CD4-positive, alpha-beta T cell treated with Interleukin-21 for 1 hour (primary cell): ENCODE measurements around the gene APC2.
"Not testable (repeated sequence)": the region's sequence is repeated elsewhere in the genome, so short reads cannot be mapped to it uniquely, and the experiment has no call there.

ENCODE experiments used
- DNase-seq: peaks from one replicate; pipeline ENCODE4 v3.0.0-alpha.2; 2020

Gene APC2

DNA sequence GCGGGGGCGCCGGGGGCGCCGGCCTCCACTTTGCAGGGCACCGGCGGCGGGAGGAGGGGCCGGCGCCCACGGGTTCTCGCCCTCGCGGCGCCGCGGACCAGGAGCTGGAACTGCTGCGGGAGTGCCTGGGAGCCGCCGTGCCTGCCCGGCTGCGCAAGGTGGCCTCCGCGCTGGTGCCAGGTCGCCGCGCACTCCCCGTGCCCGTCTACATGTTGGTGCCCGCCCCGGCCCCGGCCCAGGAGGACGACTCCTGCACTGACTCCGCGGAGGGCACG, 17.2 kb downstream of the APC2 start:
- no peak for DNase-seq

DNA sequence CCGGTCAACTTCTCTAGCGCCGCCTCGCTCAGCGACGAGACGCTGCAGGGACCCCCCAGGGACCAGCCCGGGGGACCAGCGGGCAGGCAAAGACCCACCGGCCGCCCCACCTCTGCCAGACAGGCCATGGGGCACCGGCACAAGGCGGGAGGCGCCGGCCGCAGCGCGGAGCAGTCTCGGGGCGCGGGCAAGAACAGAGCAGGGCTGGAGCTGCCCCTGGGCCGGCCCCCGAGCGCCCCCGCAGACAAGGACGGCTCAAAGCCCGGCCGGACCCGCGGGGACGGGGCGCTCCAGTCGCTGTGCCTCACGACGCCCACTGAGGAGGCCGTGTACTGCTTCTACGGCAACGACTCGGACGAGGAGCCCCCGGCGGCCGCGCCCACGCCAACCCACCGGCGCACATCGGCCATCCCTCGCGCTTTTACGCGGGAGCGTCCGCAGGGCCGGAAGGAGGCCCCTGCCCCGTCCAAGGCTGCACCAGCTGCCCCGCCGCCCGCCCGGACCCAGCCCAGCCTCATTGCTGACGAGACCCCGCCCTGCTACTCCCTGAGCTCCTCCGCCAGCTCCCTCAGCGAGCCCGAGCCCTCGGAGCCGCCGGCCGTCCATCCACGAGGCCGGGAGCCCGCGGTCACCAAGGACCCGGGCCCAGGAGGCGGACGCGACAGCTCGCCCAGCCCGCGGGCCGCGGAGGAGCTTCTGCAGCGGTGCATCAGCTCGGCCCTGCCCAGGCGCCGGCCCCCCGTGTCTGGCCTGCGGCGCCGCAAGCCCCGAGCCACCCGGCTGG, 17.8 kb downstream of the APC2 start:
- DNase-seq, result no peak

DNA sequence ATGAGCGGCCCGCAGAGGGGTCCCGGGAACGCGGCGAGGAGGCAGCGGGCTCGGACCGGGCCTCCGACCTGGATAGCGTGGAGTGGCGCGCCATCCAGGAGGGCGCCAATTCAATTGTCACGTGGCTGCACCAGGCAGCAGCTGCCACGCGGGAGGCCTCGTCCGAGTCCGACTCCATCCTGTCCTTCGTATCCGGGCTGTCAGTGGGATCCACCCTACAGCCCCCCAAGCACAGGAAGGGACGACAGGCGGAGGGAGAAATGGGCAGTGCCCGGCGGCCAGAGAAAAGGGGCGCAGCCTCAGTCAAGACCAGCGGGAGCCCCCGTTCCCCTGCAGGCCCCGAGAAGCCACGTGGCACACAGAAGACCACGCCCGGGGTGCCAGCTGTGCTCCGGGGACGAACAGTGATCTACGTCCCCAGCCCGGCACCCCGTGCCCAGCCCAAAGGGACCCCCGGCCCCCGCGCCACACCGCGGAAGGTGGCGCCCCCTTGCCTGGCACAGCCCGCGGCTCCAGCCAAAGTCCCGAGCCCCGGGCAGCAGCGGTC, 18.4 kb downstream of the APC2 start:
- no peak for DNase-seq

DNA sequence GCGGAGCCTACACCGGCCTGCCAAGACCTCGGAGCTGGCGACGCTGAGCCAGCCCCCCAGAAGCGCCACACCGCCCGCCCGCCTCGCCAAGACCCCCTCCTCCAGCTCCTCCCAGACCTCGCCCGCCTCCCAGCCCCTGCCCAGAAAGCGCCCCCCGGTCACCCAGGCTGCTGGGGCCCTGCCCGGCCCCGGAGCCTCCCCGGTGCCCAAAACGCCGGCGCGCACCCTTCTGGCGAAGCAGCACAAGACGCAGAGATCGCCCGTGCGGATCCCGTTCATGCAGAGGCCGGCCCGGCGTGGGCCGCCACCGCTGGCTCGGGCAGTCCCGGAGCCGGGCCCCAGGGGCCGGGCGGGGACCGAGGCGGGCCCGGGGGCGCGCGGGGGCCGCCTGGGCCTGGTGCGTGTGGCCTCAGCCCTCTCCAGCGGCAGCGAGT, 18.9 kb downstream of the APC2 start:
- DNase-seq, result peak; percentile 24

DNA sequence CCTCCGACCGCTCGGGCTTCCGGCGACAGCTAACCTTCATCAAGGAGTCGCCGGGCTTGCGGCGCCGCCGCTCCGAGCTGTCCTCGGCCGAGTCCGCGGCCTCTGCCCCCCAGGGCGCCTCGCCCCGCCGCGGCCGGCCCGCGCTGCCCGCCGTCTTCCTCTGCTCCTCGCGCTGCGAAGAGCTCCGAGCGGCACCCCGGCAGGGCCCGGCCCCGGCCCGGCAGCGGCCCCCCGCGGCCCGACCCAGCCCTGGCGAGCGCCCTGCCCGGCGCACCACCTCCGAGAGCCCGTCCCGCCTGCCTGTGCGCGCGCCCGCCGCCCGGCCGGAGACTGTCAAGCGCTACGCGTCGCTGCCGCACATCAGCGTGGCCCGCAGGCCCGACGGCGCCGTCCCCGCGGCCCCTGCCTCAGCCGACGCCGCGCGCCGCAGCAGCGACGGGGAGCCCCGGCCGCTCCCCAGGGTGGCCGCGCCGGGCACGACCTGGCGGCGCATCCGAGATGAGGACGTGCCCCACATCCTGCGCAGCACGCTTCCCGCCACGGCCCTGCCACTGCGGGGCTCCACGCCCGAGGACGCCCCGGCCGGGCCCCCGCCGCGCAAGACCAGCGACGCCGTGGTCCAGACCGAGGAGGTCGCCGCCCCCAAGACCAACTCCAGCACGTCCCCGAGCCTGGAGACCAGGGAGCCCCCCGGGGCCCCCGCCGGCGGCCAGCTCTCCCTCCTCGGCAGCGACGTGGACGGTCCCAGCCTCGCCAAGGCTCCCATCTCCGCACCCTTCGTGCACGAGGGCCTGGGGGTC, 19.5 kb downstream of the APC2 start:
- peak; percentile 30 for DNase-seq

DNA sequence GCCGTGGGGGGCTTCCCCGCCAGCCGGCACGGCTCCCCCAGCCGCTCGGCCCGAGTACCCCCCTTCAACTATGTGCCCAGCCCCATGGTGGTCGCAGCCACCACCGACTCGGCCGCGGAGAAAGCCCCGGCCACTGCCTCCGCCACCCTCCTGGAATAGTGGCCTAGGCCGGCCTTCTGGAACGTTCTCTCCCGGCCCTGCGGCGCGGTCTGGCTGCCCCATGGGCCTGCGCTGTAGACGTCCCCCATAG, 20.1 kb downstream of the APC2 start:
- no peak for DNase-seq

DNA sequence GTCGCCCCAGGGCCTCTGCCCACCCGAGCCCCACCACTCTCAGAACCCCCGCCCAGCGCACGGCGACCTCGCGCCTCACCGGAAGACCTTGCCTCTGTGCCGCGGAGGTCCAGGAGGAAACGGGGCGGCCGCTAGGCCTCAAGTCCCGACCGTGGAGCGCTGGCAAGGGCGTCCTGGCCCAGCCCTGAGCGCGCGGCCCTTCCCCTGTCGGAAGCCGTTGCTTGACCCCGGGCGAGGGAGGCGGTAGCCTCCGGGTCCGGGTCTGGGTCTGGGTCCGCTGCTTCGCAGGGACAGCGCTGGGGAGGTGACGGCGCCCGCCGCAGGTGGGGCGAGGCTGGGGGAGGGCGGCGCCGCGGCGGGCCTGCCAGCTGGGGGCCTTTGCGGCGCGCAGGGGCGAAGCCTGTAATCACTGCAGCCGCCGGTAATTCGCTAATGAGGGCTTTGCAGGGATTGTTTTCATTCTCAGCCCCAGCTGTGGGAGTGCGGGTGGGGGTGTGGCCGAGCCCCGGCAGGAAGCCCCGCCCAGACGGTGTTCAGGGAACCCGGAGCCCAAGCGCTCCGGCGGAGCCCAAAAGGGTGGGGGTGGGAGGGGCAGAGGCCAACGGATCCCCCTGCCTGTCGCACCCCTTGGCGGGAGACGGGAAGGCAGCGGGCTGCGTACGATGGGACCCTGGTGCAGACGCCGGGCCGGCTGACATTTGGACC, 20.5 kb downstream of the APC2 start:
- peak; percentile 78 for DNase-seq

DNA sequence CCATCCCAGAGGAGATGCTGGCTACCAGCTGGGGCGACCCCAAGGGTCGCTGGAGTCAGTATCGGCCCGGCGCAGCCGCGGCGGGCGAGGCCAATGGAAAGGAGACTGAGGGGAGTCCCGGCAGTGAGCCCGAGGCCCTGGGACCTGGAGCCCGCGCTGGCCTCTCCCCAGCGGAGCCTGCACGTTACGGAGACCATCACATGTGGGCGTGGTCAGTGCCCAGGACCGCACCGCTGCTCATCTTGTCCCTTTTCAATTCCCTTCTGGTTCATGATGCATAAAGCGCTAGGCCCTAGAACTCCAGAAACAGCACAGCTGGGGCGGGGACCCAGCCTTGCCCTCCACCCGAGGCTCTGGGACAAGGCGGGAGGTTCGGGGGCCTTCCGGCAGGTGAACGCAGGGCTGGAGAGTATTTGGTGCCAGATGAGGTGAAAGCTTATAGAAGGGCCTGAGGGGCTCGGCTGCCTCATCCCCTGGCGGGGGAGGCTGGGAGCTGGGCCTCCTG, 21.1 kb downstream of the APC2 start:
- DNase-seq, result peak; percentile 17

DNA sequence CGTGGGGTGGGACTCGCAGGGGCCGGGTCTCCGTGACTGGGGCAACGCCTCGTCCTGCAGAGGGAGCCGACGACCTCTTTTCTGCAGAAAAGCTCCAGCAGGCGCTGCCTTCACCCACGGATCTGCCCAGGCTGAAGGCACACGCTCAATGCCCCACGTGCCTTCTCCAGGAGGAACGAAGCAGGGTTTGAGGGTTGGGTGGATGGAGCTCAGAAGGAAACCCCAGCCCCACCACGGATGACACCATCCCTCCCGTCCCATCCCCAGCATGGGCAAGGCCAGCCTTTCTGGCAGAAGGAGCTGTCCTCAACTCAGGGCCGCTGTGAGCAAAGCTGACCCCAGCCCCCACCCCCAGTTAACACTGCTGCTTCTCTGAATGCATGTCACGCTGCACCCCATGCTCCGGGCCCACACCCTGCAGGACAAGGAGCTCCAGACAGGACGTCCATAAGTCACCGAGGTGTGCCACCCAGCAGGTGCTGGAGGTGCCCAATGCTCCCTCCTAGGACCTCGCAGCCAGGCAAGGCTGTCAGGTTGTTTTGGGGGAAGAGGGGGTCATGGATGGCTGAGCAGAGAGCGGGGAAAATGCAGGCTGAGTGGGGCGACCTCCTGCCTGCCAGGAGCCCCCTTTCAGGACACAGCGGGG, 21.7 kb downstream of the APC2 start:
- peak; percentile 22 for DNase-seq

DNA sequence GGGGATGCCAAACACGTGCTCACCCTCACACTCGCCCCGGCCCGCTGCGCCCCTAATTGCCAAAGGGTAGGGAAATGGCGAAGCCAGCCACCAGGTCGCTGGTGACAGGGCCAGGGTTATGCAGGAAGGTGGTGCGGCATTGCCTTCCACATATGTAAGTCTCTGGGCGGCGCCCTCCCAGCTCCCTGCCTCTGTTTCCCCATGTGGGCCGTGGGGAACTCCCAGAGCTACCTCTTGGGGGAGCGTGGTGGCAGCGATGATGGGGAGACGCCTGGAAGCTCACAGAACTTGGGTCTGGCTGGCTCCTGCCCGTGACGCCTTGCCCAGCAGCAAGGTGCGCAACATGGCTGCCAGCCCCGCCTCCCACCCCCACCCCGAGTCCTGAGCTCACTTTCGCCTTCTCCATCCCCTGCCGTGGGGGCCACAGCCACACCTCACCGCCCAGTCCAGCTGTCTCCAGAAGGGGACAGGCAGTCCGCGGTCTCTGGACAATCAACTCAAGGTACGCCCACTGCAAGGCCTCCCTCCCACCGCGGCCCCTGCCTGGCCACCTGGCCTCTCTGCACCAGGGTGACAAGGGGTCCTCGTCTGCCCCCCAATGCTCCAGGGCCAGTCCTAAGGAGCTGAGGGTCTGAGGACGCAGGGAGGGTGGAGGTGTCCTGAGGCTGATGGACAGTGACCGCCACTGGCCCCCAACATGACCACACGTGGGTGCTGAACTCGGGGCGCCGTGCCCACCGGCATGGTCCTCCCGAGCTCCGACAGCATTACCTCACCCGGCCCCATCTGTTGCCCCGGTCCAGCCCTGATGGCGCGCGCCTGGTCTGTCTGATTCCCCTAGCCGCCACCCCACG, 22.5 kb downstream of the APC2 start:
- DNase-seq, result no peak

DNA sequence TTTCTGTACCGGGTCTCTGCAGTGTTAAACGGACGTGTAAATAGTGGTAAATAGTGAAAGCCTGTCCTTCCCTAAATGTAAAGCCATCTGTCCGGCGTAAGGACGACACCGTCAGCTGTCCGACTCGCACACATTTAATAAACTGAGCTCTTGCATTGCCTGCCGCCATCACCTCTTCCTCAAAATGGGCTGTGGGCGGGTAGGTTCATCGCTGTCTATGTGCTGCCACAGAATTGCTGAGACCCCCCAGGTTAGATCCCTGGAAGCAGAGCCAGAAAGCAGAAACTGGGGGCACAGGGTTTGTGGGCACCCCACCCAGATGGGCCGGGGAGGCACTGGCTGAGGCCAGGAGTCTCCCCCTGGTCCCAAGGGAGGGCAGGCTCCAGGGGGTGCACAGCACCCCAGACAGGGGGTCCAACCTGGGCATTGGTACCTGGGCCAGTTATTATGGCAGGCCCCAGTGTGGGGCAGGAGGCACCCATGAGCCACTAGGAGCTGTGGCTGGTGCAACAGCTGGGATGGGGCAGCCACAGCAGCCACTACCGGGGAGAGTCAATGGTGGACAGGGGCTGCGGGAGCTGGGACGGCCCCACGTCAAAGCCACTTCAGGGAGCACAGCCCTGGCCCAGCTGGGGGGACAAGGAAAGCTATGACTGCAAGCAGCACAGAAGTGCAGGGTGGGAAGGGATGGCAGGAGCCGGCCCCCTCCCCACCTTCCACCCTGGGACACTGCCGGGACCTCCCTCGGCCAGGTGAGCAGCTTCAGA, 23.3 kb downstream of the APC2 start:
- DNase-seq, result no peak

DNA sequence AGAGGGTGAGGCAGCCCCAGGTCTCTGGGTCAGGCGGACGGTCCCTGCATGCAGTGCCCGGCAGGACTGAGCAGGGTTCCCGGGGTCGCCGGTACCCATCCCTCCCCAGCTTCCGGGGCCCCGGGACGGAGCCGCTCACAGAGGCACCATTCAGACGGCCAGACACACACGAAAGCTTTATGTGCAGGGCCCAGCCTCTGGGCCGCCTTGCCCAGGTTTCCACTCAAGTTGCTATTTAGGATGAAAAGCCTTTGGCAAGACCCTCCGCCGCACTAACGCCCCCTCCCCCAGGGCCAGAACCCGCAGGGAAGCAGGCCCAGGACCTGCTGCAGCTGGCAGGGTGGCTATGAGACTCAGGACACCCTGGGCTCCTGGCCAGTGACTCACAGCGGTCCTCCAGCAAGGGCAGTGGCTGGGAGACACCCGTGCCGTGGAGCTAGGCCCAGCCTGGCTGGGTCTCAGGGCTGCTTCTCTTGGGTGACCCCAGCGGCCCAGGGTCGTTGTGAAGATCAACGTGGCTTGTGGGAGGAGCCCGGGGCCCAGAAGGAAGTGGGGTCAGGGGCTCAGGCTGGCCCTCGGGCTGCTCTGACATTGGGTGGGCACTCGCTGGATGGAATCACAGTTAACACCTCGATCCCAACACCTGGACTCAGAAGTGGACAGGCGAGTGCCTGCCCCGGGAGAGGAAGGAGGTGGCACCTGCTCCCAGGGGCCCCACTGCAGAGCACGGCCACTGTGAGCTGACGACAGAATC, 24.3 kb downstream of the APC2 start:
- DNase-seq, result no peak

DNA sequence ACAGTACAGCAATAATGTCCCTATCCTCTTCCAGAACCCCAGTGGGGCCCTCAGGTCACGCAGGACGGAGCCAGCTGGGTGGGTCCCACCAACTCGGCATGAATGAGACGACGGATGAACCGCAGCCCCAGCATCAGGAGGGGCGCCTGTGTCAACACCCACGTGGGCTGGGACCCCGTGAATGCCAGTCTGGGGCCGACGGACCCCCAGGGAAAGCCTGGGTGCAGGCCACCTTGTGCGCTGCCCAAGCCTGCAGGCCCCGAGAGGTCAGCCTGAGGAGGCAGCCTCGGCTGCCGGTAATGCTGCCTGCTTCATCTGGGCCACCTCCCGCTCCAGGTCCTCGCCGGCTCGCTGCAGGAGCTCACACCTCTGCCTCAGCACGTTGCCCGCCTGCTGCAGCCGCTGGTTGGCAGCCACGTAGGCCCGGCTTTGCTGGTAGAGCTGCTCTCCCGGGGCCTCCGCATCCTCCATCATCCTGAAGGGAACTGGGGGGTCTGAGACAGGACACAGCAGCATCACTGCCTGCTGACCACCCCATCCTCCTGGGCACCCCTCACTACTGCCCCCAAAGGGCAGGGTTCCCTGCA, 24.9 kb downstream of the APC2 start:
- DNase-seq, result no peak

DNA sequence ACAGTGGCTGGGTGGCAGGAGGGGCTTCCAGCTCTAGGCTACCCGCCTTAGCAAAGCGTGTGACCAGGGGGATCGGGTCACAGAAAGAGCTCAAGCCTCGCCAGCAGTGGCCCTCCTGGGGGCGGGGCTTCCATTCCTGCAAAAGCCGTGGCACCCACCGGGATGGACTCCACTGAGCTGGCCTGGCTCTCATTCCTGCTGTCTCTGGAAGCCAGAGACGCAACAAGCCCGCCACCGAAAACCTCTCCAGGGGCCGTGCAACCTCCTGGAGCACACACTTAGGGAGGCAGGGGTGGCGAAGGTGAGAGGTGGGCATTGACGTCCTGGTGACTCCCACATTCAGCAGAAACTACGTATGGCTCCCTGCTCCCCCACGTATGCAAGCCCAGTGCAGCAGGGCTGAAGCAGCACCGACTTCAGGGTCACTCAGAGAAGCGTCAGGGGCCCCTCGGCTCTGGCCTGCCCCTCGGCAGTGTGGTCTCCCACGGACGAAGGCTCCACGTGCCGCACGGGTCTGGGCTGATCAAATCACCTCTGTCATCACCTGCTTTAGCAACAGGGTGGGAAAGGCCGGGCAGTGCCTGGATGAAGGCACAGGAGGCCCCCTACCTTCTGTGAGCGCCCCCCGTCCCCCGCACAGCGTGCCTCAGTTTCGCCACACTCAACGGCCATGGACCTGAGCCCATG, 26.0 kb downstream of the APC2 start:
- DNase-seq, result no peak

DNA sequence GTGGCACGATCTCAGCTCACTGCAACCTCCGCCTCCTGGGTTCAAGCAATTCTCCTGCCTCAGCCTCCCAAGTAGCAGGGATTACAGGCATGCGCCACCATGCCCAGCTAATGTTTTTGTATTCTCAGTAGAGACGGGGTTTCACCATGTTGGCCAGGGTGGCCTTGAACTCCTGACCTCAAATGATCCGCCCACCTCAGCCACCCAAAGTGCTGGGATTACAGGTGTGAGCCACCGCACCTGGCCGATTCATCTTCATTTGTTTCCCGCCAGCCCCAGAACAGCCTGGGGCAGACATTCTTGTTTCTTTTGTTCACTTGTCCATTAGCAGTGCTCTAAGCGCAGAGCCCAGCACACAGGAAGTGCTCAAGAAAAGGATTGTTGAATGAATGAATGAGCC, 27.1 kb downstream of the APC2 start:
- not testable (repeated sequence) for DNase-seq

DNA sequence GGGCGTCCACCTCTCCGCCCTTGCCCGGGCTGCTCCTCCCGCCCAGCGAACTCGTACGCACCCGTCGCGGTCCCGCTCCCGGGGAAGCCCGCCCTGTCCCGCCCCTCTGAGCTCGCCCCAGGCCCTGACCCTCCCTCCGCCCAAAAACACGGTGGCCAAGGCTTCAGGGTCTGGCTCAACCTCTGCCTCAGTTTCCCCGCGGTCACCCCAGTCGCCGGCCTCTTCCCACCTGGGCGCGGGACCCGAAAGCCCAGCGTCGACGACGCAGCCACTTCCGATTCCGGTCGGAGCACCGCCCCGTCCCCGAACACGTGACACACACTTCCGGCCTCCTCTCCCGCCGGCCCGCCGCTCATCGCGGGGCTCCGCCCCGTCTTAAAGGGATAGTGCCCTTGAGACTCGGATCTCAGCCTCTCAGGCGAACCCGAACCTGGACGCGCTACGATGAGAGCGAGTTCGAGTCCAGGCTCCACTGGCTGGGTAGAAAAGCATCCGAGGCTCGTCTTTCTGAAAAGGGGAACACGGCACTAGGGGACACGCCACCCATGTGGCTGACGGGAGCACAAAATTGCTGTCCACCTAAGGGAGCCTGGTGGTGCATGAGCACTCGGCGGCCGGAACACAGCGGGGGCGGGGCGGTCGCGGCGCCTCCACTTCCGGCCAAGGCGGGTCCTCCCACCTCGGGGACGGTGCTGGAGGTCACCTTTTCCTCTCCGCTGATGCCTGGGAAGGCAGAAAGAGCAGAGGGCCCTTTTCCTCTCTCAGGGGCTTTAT, 29.2 kb downstream of the APC2 start, which contains the start of gene C19orf25:
C19orf25 (minus strand) TSS at position 282 of the 774 bp plus-strand sequence. CDS start 312 bp downstream, outside the sequence.
- peak; percentile 92 for DNase-seq

DNA sequence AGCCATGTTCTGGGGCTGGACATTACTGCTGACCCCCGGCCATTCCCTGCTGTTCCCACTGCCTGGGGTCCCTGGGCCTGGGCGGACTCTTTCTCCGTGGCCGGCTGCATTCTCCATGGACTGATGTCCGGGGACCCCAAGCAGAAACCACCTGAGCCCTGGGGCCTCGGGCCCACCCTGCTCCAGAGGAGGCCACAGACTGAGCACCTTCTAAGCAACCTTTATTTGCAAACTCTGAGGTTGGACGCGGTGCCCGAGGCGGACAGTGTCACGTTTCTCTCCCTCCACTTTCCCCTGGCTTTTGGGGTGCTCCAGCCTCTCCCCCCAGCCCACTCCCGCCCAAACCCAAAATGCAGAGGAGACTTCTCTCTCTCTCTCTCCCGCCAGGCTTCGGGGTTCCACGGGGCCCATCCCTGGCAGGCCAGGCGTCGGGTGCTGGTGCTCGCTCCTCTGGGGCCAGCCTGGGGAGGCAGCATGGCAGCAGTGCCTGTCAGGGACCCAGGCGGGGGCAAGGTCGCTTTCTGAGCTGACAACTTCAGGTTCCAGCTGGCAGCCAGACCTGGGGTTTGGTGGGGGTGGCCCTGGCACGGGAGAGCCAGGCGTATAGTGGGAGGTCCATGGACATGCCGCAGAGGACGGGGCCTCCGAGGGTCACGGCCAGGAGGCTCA, 31.4 kb downstream of the APC2 start:
- no peak for DNase-seq

DNA sequence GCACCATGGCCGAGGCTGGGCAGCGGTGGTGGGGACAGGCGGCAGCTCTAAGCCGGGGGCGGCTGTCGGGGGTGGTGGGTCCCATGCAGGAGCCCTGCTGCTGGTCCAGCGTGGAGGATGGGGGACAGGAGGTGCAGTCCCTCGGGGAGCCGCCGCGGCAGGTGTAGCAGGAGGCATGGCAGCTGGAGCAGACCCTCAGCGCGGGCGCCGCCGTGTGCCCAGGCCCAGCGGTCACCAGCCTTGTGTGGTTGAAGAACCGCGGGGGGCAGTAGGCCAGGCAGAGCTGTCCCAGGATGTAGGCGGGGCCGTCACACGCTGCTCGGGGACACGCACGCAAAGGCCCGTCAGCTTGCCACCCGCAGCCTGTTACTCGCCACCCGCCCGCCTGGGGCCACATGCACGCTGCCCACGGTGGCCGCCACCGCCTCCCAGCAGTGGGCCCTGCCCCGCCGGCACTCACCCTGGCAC, 32.0 kb downstream of the APC2 start:
- DNase-seq, result no peak
